Measurements from ENCODE around the gene PARP12. TPM values are rescaled to one million over a fixed set of nuclear protein-coding genes. Genes with fewer than 3 reads are reported as not detected.

Gene PARP12
- total and polyA plus RNA-seq, 10 of the 15 experiments (the other 5 are each of a cell fraction or from before 2014, with no cell fraction given), result 0.98 to 51.8 (median 18.0) TPM

DNA sequence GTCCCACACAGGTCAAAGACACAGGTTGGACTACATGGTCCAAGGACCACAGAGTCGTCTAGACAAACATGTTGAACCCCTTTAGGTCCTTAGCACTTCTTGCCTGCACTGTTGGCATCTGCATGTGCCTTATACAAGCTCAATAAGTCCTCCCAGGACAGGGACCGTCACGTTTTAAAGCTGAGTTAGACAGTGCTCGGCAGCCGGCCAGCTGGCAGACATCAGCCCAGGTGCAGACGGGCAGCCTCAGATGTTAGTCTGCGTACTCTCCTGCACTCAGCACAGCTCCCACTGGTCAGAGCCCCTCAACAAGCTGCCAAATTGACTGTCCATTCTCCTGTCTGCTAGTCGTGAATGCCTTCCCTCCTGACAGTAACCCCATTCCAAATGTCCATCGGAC, 34.9 kb downstream of the PARP12 start (continued):
- TF ChIP-seq MTA3 (IDR thresholded peaks at IDR 0.05; ENCODE audit: borderline replicate concordance, low read length) (no peak), MYB (IDR thresholded peaks at IDR 0.05; ENCODE audit: borderline replicate concordance, low read depth, low read length) (no peak), FOS (IDR thresholded peaks at IDR 0.05; ENCODE audit: borderline replicate concordance, extremely low read depth, insufficient read length) (no peak)
- TF ChIP-seq, protein P1, sequence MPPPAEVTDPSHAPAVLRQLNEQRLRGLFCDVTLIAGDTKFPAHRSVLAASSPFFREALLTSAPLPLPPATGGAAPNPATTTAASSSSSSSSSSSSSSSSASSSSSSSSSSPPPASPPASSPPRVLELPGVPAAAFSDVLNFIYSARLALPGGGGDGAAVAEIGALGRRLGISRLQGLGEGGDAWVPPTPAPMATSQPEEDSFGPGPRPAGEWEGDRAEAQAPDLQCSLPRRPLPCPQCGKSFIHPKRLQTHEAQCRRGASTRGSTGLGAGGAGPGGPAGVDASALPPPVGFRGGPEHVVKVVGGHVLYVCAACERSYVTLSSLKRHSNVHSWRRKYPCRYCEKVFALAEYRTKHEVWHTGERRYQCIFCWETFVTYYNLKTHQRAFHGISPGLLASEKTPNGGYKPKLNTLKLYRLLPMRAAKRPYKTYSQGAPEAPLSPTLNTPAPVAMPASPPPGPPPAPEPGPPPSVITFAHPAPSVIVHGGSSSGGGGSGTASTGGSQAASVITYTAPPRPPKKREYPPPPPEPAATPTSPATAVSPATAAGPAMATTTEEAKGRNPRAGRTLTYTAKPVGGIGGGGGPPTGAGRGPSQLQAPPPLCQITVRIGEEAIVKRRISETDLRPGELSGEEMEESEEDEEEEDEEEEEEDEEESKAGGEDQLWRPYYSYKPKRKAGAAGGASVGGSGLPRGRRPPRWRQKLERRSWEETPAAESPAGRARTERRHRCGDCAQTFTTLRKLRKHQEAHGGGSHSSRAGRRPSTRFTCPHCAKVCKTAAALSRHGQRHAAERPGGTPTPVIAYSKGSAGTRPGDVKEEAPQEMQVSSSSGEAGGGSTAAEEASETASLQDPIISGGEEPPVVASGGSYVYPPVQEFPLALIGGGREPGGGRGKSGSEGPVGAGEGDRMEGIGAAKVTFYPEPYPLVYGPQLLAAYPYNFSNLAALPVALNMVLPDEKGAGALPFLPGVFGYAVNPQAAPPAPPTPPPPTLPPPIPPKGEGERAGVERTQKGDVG (CRISPR knock-in tag; IDR thresholded peaks at IDR 0.05), result no peak

DNA sequence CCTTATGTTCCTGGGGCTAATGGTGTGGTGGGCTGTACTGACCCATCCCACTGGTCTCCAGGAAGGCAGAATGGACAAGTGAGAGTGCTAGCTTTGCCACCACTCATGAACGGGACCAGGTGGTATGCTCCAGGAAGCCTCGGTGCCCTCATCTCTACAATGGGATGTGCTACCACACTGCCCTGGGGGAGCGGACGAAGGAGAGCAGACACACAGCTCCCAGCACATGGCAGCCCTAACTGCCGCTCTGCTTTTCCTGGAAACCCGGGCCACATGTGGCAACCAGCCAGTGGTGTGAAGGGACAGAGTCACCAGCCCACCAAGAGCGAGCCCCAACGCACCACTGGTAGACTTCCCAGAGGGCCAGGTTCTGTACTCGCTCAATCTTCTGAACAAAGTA, 35.8 kb downstream of the PARP12 start:
- intact Hi-C loops (cut with micrococcal nuclease; ENCODE audit: unreplicated experiment) (no loop called here), in situ Hi-C loops (cut with MboI) (no loop called here)
- no peak overlapping the region for H3K9ac ChIP-seq (ENCODE audit: control insufficient read depth, insufficient read depth, low read length)
- no peak overlapping the region for H2AFZ ChIP-seq (ENCODE audit: control insufficient read depth, low read depth, low read length)
- H3K9me3 ChIP-seq (replicated peaks; ENCODE audit: control insufficient read depth, insufficient read depth, low read length), result no peaks in the 10 kb centered on the region
- no TSS peak for BruUV-seq (replicated peaks)
- SMC1A ChIA-PET (ENCODE audit: uncharacterized antibody, unreplicated experiment), result no interaction called here
- ATAC-seq (no peak), FAIRE-seq (no peak), DNase-seq (ENCODE audit: low read depth, low spot score) (no peak)
- POLR2A ChIA-PET, result interaction anchor here (0.6 kb wide), 1 partner anchor 167 kb away, joined by 5 read pairs; no protein-coding TSS in a partner anchor
- CTCF ChIA-PET, result interaction anchor here (1.0 kb wide), 1 partner anchor 425 kb away, joined by 3 read pairs; no protein-coding TSS in a partner anchor
- peaks cover 4 to 5% of the 10 kb centered on the region in 2 experiments; a peak in 3 of 4 replicates for H3K36me3 ChIP-seq (ENCODE audit: control insufficient read depth in 2 of 2, insufficient read depth in 2 of 2, low read length in 1 of 2)
- TF ChIP-seq, protein P2, sequence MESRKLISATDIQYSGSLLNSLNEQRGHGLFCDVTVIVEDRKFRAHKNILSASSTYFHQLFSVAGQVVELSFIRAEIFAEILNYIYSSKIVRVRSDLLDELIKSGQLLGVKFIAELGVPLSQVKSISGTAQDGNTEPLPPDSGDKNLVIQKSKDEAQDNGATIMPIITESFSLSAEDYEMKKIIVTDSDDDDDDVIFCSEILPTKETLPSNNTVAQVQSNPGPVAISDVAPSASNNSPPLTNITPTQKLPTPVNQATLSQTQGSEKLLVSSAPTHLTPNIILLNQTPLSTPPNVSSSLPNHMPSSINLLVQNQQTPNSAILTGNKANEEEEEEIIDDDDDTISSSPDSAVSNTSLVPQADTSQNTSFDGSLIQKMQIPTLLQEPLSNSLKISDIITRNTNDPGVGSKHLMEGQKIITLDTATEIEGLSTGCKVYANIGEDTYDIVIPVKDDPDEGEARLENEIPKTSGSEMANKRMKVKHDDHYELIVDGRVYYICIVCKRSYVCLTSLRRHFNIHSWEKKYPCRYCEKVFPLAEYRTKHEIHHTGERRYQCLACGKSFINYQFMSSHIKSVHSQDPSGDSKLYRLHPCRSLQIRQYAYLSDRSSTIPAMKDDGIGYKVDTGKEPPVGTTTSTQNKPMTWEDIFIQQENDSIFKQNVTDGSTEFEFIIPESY (IDR thresholded peaks at IDR 0.05), result no peak
- TF ChIP-seq TBL1XR1 (IDR thresholded peaks at IDR 0.05; ENCODE audit: low read depth, low read length) (no peak), SMARCA5 (IDR thresholded peaks at IDR 0.05) (no peak)
- H3K27me3 ChIP-seq (replicated peaks in 1 of 2; ENCODE audit: control insufficient read depth in 2 of 2, insufficient read depth in 2 of 2, low read length in 1 of 2), result no peaks in the 10 kb centered on the region
- H4K20me1 ChIP-seq (ENCODE audit: control insufficient read depth, insufficient read depth), result no peaks in the 10 kb centered on the region
- no peak overlapping the region for H3K27ac ChIP-seq (ENCODE audit: control insufficient read depth, insufficient read depth)
- H3K4me2 ChIP-seq (ENCODE audit: control insufficient read depth, insufficient read depth), result no peak overlapping the region
- no peaks in the 10 kb centered on the region for H3K4me1 ChIP-seq (ENCODE audit: control insufficient read depth, insufficient read depth, low read length)
- RAD21 ChIA-PET (ENCODE audit: unreplicated experiment), result no interaction called here
- no peaks in the 10 kb centered on the region for H3K79me2 ChIP-seq (ENCODE audit: control insufficient read depth, insufficient read depth, low read length)
- 97% methylated on average over 9 of the region's 9 CpGs for WGBS (ENCODE audit: insufficient coverage, insufficient replicate concordance, low lambda C conversion rate, missing lambda C conversion rate)
- H3K4me3 ChIP-seq, result no peak overlapping the region
